Activated T-cell treated with anti-CD3 and anti-CD28 coated beads, Interleukin-2, amount 50 U/mL, for 1 hour (primary cell): ENCODE results near the gene SUGP1.

Source experiments
- DNase-seq: peaks from one replicate; pipeline ENCODE4 v3.0.0-alpha.2; 2020

SUGP1 gene

GRCh38 chr19:19294914-19295313 lies 25.4 kb downstream of the SUGP1 start:
- DNase-seq, result no peak

- DNase-seq, result no peak
Observed at GRCh38 chr19:19292607-19293006, 27.7 kb downstream of the SUGP1 start.

GRCh38 chr19:19285686-19286085 lies 34.6 kb downstream of the SUGP1 start:
- no peak for DNase-seq

GRCh38 chr19:19280561-19280960 lies 39.7 kb downstream of the SUGP1 start:
- DNase-seq, result no peak

GRCh38 chr19:19279853-19280252 lies 40.5 kb downstream of the SUGP1 start:
- DNase-seq, result no peak

DNA sequence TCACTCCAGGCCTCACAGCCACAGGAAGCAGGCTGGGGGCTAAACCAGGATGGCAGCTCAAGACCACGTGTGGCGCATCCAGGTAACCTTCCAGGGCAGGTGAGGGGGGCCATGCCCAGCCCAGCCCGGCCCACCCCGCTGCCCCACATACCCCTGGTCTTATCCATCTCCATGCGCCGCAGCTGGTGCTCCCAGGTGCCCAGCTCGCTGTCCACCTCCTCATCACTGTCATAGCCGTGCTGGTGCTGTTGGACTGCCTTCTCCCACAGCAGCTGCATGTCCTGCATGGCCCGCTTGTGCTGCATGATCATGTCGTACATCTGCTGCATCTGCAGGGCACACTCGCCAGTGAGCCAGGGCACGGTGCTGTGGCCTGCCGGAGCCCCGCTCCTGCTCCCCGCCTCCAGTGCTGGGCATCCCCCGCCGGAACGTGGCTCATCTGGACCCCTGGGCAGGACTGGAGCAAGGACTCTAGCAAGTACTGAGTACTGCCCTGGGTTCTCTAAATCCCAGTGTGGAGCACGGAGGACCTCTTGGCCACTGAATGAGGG lies 41.2 kb downstream of the SUGP1 start:
- DNase-seq, result no peak

DNA sequence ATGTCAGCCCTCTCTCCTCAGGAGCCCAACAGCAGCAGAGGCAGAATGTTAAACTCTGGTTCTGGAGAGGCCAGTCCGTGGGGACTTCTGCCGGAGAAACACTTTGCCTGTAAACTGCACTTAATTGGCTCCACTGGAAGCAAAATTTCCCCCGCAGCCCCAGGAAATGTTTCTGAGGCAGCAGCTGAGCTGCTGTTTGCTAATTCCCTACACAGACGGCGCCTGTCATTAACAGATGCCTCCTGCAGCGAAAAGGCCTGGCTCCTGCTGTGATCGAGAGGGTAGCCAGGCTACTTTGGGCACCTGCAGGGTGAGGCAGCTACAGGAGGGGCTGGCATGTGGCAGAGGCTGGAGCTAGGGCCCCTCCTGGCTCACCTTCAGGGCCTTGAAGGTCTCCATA lies 42.0 kb downstream of the SUGP1 start:
- DNase-seq, result no peak

DNA sequence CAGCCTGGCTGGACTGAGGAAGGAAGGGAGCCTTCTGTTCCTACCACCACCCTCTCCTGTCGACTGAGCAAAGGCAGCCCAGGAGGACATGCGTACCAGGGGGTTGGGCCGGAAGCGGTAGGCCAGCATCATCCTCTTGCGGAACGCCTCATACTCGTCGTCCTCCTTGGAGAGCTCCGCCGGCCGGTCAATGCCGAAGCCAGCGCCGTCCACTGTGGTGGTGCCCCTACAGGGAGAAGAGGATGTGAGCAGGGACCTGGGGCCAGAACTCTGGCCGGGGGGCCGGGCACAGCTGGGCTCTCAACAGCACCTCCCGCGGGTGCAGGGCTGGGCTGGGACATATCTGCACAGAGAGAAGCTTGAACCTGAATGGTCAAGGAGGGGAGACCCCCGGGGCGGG lies 43.5 kb downstream of the SUGP1 start:
- DNase-seq, result no peak

DNA sequence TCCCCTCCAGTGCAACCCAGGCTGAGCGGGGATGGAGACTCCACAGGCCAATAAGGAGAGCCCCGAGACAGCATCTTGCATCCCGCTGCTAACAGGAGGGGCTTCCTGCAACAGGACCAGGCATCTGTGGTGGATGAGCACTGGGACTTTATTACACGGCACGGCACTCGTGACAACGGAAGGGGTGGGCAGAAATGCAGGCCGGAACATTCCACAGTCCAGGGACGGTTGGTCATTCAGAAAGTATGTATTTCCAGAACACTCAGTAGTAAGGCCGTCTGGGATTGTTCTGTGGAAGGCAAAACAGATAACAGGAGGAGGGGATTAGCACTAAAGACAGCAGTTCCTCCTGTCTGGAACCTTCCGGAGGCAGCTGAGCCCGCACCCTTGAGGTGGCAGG lies 43.9 kb downstream of the SUGP1 start:
- DNase-seq, result no peak

GRCh38 chr19:19274716-19275565 lies 45.4 kb downstream of the SUGP1 start:
- DNase-seq, result no peak

DNA sequence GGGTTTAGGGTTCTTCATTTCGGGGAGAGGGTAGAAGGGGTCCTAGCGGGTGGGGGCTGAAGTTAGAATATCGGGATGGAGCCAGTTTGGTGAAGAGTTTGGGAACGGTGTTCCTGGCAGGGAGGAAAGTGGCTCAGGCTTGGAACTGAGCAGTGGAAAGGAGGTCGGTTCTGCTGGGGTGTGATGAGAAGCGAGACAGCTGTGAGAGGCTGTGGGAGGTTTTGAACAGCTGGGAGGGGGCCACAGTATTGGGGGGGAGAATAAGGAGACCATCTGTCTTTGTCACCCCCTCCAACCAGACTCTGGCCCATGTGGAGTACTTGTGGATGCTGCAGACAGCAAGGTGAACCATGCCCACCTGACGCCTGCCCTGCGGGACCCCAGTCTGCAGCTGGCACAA lies 46.2 kb downstream of the SUGP1 start:
- DNase-seq, result no peak

DNA sequence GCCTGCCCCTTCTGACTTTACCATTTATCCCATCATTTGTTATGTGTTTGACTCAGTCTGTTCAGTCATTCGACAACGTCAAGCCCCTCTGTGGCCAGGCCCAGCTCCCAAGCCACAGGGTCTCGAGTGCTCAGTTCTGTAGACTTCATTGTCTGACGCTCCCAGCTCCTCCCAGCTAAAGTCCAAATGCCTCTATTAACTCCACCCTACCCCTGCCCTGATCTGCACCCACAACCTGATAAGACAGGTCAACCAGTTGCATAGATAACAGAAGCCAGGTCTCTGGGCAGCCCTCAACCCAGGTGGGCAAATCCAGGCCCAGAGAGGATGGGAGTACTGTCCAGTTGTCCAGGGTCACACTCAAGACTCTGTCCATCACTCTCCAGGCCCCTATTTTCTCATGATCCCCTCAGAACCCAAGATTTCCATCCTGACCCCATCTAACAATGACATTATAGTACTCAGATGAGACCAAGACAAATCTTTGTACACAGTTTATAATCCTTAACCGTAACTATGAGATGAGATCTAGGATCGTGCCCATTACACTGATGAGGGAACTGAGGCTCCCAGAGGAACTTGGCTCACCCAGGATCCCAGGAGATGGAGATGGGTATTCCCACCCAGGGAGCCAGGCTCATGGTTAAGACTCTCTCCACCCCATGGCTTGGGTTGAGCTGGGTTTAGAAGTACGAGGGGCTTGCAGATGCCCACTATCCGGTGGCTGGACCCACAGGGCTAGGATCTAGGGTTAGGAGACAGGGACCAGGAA lies 48.3 kb downstream of the SUGP1 start:
- no peak for DNase-seq

DNA sequence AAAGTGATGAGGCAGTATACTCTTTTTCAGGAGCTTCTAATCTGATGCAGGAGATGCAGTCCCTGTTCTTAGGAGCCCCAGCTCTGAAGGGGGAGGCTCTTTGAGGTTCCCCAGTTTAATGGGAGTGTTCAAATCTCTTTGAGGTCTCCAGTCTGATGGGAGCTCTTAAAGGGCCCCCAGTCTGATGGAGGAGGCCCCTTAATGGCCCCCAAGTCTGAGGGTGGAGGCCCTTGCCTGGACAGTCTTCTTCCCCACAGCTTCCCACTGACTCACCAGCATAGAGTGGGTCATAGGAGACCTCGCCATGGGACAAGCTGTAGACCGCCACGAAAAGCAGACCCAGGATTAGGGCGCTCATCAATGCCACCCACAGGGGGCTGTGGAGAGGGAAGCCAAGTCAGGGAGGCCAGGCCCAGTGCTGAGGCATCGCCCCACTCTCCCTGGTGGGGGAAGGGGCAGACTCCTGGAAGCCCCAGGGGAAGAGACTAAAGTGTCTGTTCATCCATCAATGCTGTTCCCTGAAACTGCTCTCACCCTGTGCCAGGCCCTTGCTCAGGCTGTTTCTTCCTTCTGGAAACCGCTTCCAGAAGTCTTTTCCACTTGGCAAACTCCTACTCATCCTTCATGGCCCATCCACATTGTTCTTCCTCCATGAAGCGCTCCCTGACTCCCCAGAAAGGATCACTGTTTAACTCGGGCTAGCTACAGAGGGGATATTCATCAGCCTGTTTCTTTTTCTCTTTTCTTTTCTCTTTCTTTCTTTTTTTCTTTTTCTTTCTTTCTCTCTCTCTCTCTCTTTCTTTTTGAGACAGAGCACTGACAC lies 49.3 kb downstream of the SUGP1 start:
- DNase-seq, result no peak

- no peak for DNase-seq
Observed at GRCh38 chr19:19269952-19270694, 50.2 kb downstream of the SUGP1 start.

- no peak for DNase-seq
Observed at GRCh38 chr19:19268453-19269385, 51.6 kb downstream of the SUGP1 start.

GRCh38 chr19:19267305-19267704 lies 53.0 kb downstream of the SUGP1 start:
- DNase-seq, result no peak

GRCh38 chr19:19263886-19264487 lies 56.3 kb downstream of the SUGP1 start:
- DNase-seq, result no peak

DNA sequence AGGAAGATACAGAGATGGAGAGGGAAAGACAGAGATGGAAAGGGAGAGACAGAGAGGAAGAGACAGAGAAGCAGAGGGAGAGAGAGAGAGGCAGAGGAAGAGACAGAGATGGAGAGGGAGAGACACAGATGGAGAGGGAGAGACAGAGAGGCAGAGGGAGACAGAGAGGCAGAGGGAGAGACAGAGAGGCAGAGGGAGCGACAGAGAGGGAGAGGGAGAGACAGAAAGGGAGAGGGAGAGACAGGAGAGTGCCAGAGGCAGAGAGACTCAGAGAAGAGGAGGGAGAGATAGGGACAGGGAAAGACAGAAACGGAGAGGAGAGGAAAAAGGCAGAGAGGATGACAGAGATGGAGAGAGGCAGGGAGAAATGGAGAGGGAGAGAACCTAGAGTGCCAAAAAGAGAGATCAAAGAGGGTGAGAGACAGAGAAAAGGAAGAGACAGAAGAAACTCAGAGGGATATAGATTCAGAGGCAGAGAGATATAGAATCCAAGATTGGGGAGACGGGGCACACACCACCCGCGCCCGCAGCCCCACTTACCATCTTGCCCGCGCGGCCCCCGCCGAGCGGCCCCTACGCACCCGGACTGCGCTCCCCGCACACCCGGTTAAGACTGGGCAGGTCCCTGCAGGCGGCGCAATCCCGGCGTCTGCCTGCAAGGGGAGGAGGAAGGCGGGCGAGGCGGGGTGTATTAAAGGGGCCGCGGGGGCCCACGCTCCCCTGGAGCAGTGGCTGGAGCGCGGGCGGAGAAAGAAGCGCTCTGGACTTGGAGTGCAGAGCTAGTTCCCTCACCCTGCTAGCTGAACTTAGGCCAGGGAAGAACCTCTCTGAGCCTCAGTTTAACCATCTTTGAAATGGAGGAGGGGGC lies 57.9 kb downstream of the SUGP1 start:
- DNase-seq, result no peak

- DNase-seq, result no peak
Observed at GRCh38 chr19:19261350-19262189, 58.7 kb downstream of the SUGP1 start.
